HepG2 (cell line): ENCODE measurements around the gene C9orf50. TPM values are rescaled to one million over a fixed set of nuclear protein-coding genes. Genes with fewer than 3 reads are reported as not detected.
A peak's percentile ranks its signal among the peaks of the same experiment; 100 is the strongest.

ENCODE experiments used
- FOXJ3 ChIP-seq: sonication (generic); formaldehyde crosslinking; IDR thresholded peaks from 2 replicates; pipeline ENCODE4 v1.4.0; 2020; ENCODE audit warnings: missing genetic modification reagents, mild to moderate bottlenecking, borderline replicate concordance
- HDAC2 ChIP-seq: sonication (generic); formaldehyde crosslinking; IDR thresholded peaks from 2 replicates; pipeline ENCODE4 v1.4.0; 2020; ENCODE audit warnings: missing genetic modification reagents
- HNRNPK ChIP-seq: fragments of 200-400 bp; formaldehyde crosslinking; IDR thresholded peaks from 2 replicates; pipeline ENCODE4 v1.6.1; 2018; ENCODE audit warnings: low read length, low read depth, moderate library complexity, mild to moderate bottlenecking; ENCODE audit not compliant: poor library complexity, severe bottlenecking
- HOXA5 ChIP-seq: sonication (generic); formaldehyde crosslinking; IDR thresholded peaks from 2 replicates; pipeline ENCODE4 v1.4.0; 2020; ENCODE audit warnings: missing genetic modification reagents
- KLF9 ChIP-seq: IDR thresholded peaks from 2 replicates; pipeline ENCODE4 v1.6.1; 2016; ENCODE audit warnings: low read depth
- NR1H2 ChIP-seq: sonication (generic); formaldehyde crosslinking; IDR thresholded peaks from 2 replicates; pipeline ENCODE4 v1.8.1; 2022; ENCODE audit warnings: low read depth, missing genetic modification reagents, borderline replicate concordance
- REPIN1 ChIP-seq: sonication (generic); formaldehyde crosslinking; IDR thresholded peaks from 2 replicates; pipeline ENCODE4 v1.8.0; 2022; ENCODE audit warnings: missing genetic modification reagents, low read depth, mild to moderate bottlenecking, borderline replicate concordance
- RFX1 ChIP-seq: fragments of 450-650 bp; IDR thresholded peaks from 2 replicates; pipeline ENCODE4 v1.6.1; 2017
- SIX1 ChIP-seq: sonication (generic); formaldehyde crosslinking; IDR thresholded peaks from 2 replicates; pipeline ENCODE4 v1.4.0; 2020; ENCODE audit warnings: missing genetic modification reagents, borderline replicate concordance
- SSRP1 ChIP-seq: IDR thresholded peaks from 2 replicates; pipeline ENCODE4 v1.6.1; 2016; ENCODE audit warnings: control low read depth
- U2AF1 ChIP-seq: fragments of 200-400 bp; formaldehyde crosslinking; optimal IDR thresholded peaks from 2 replicates; pipeline ENCODE3; 2017; ENCODE audit warnings: mild to moderate bottlenecking, low read depth, low read length
- ZBTB7A ChIP-seq: sonication (generic); formaldehyde crosslinking; IDR thresholded peaks from 2 replicates; pipeline ENCODE4 v1.8.0; 2022; ENCODE audit warnings: mild to moderate bottlenecking, missing genetic modification reagents
- ZNF282 ChIP-seq: fragments of 450-650 bp; IDR thresholded peaks from 2 replicates; pipeline ENCODE4 v1.6.1; 2018; ENCODE audit not compliant: partially characterized antibody
- ZNF644 ChIP-seq: IDR thresholded peaks from 2 replicates; pipeline ENCODE4 v1.6.1; 2016; ENCODE audit warnings: low read depth
- ZNF737 ChIP-seq: sonication (generic); formaldehyde crosslinking; IDR thresholded peaks from 2 replicates; pipeline ENCODE4 v1.5.0; 2020; ENCODE audit warnings: missing genetic modification reagents, mild to moderate bottlenecking, borderline replicate concordance
- ZNF850 ChIP-seq: sonication (generic); formaldehyde crosslinking; conservative IDR thresholded peaks from 2 replicates; pipeline ENCODE4 v1.9.0; 2021; ENCODE audit warnings: mild to moderate bottlenecking, missing genetic modification reagents
- ZSCAN29 ChIP-seq: sonication (generic); formaldehyde crosslinking; conservative IDR thresholded peaks from 2 replicates; pipeline ENCODE4 v1.4.0; 2020; ENCODE audit warnings: mild to moderate bottlenecking, missing genetic modification reagents
- polyA plus RNA-seq, 8 experiments: library from polyadenylated mRNA; depleted of rRNA in 3 of 8; stranded (reverse) in 7 of 8; unstranded in 1 of 8; fragments of >200 nt; fragmentation: Illumina TruSeq in 4 of 8; extraction: Trizol in 4 of 8; gene quantifications; 2 replicates each; pipeline versions ENCODE4 v1.2.1 to v1.2.3, GENCODE V29; 2011 to 2016; ENCODE audit warnings: low read depth in 4 of 8, missing spikeins in 1 of 8, mixed read lengths in 1 of 8; ENCODE audit not compliant: insufficient read depth in 1 of 8
- total RNA-seq, 5 experiments: library from RNA; depleted of rRNA; stranded (reverse); fragments of >200 nt; fragmentation: Illumina TruSeq; extraction: Trizol; gene quantifications; 2 replicates each; pipeline ENCODE4 v1.2.3, GENCODE V29; 2016; ENCODE audit warnings: low read depth in 1 of 5
- TF ChIP-seq, protein P1 (sequence below): sonication (generic); formaldehyde crosslinking; IDR thresholded peaks from 2 replicates; pipeline ENCODE4 v1.4.0; 2020; ENCODE audit warnings: missing genetic modification reagents
- TF ChIP-seq, protein P2 (sequence below): sonication (generic); formaldehyde crosslinking; IDR thresholded peaks from 2 replicates; pipeline ENCODE4 v1.5.0; 2020; ENCODE audit warnings: missing genetic modification reagents, mild to moderate bottlenecking, borderline replicate concordance
- TF ChIP-seq, protein P3 (sequence below): sonication (generic); formaldehyde crosslinking; IDR thresholded peaks from 2 replicates; pipeline ENCODE4 v1.4.0; 2020; ENCODE audit warnings: mild to moderate bottlenecking, low read depth, missing genetic modification reagents
- TF ChIP-seq, protein P4 (sequence below): sonication (generic); formaldehyde crosslinking; IDR thresholded peaks from 2 replicates; pipeline ENCODE4 v1.4.0; 2020; ENCODE audit warnings: mild to moderate bottlenecking, missing genetic modification reagents

Gene C9orf50
- total and polyA plus RNA-seq, 2 of the 13 experiments (the other 11 are each of a cell fraction or from before 2014, with no cell fraction given), result not detected

DNA sequence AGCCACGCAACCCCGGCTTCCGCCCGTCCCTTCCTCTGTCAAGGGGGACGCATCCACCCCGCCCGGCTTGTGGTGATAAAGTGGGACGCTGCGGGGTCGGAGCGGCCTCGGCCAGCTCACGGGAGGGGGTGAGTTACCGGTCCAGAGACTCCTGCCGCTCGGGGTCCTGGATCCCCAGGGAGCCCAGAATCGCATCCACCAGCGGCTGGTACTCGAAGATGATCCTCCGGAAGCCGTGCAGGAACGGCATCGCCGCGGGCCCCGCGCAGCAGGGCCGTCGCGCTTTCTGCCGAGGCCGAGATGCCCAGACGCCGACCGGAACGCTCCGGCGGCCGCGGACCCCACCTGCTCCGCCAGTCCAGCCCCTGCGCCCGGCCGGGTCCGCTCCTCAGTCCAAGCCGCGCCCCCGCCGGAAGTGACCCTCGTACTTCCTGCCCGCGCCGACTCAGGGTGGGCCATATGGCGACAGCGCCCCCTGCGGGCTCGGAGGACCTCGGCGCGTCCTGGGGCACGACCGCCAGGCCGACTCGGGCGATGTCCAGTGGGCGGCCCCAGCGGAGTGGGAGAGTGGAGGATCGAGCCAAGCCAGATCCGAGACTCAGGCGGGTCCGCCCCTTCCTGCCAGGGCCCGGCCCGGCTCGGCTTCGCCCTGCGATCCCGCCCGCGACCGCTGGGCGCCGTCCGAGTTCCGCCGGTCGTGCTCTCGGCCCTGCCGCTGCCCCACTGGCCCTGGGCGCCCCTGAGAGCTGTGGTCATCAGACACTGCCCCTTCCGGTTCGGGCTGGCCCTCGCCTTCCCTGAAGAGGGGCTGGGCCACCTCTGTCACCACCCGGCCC, 21.1 kb upstream of the C9orf50 start, which contains the start of gene ASB6 (continued):
- TF ChIP-seq REPIN1 (CRISPR knock-in tag), result peak; percentile 97
- TF ChIP-seq, protein P1, sequence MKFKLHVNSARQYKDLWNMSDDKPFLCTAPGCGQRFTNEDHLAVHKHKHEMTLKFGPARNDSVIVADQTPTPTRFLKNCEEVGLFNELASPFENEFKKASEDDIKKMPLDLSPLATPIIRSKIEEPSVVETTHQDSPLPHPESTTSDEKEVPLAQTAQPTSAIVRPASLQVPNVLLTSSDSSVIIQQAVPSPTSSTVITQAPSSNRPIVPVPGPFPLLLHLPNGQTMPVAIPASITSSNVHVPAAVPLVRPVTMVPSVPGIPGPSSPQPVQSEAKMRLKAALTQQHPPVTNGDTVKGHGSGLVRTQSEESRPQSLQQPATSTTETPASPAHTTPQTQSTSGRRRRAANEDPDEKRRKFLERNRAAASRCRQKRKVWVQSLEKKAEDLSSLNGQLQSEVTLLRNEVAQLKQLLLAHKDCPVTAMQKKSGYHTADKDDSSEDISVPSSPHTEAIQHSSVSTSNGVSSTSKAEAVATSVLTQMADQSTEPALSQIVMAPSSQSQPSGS (CRISPR knock-in tag), result peak; percentile 88
- TF ChIP-seq ZNF850, result no peak; the same call in 1 of the 2 replicates
- TF ChIP-seq, protein P2, sequence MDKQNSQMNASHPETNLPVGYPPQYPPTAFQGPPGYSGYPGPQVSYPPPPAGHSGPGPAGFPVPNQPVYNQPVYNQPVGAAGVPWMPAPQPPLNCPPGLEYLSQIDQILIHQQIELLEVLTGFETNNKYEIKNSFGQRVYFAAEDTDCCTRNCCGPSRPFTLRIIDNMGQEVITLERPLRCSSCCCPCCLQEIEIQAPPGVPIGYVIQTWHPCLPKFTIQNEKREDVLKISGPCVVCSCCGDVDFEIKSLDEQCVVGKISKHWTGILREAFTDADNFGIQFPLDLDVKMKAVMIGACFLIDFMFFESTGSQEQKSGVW, result no peak
- TF ChIP-seq HOXA5 (CRISPR knock-in tag), result peak; percentile 45; the same call in 1 of the 2 replicates
- TF ChIP-seq HNRNPK, result peak; percentile 75
- TF ChIP-seq, protein P3, sequence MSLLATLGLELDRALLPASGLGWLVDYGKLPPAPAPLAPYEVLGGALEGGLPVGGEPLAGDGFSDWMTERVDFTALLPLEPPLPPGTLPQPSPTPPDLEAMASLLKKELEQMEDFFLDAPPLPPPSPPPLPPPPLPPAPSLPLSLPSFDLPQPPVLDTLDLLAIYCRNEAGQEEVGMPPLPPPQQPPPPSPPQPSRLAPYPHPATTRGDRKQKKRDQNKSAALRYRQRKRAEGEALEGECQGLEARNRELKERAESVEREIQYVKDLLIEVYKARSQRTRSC (CRISPR knock-in tag), result no peak
- TF ChIP-seq, protein P4, sequence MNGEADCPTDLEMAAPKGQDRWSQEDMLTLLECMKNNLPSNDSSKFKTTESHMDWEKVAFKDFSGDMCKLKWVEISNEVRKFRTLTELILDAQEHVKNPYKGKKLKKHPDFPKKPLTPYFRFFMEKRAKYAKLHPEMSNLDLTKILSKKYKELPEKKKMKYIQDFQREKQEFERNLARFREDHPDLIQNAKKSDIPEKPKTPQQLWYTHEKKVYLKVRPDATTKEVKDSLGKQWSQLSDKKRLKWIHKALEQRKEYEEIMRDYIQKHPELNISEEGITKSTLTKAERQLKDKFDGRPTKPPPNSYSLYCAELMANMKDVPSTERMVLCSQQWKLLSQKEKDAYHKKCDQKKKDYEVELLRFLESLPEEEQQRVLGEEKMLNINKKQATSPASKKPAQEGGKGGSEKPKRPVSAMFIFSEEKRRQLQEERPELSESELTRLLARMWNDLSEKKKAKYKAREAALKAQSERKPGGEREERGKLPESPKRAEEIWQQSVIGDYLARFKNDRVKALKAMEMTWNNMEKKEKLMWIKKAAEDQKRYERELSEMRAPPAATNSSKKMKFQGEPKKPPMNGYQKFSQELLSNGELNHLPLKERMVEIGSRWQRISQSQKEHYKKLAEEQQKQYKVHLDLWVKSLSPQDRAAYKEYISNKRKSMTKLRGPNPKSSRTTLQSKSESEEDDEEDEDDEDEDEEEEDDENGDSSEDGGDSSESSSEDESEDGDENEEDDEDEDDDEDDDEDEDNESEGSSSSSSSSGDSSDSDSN (CRISPR knock-in tag), result peak; percentile 97
- no peak for TF ChIP-seq ZNF644 (CRISPR knock-in tag)
- TF ChIP-seq RFX1, result no peak
- TF ChIP-seq ZSCAN29, result peak; percentile 84; the same call in 1 of the 2 replicates
- no peak for TF ChIP-seq ZNF282
- no peak for TF ChIP-seq ZNF737
- no peak for TF ChIP-seq SIX1
- TF ChIP-seq ZBTB7A (CRISPR knock-in tag), result peak; percentile 68; the same call in 1 of the 2 replicates
- no peak for TF ChIP-seq FOXJ3 (CRISPR knock-in tag)
- peak; percentile 43; the same call in 1 of the 2 replicates for TF ChIP-seq KLF9 (CRISPR knock-in tag)
- no peak for TF ChIP-seq U2AF1
- no peak for TF ChIP-seq NR1H2 (CRISPR knock-in tag)
- peak; percentile 93 for TF ChIP-seq HDAC2 (CRISPR knock-in tag)
- TF ChIP-seq SSRP1 (CRISPR knock-in tag), result no peak
